SIG-M5 treated with dmso at 0.1 percent for 504 hours (cell line): ENCODE data around the gene HSPBAP1.

Experiments used
- DNase-seq: peaks from one replicate; lab custom pipeline; 2025; ENCODE audit not compliant: unreplicated experiment; lab: John Stamatoyannopoulos, UW

The HSPBAP1 gene

GRCh38 chr3:122793568-122794416 is at the start of gene HSPBAP1:
Gene HSPBAP1, minus strand, starts transcription at chr3:122793831. Its CDS starts 151 bp downstream, at chr3:122793680.
- no peak for DNase-seq

- DNase-seq: no peak
These were observed 42.0 kb upstream of the HSPBAP1 start for GRCh38 chr3:122835590-122835989.

GRCh38 chr3:122828281-122828680 is 34.6 kb upstream of the HSPBAP1 start:
- DNase-seq: no peak

GRCh38 chr3:122826278-122826677 is 32.6 kb upstream of the HSPBAP1 start:
- DNase-seq: no peak

- DNase-seq: no peak
These were observed 31.8 kb upstream of the HSPBAP1 start for GRCh38 chr3:122825460-122825859.

- DNase-seq: no peak
These were observed 31.1 kb upstream of the HSPBAP1 start for GRCh38 chr3:122824465-122825381.

GRCh38 chr3:122816587-122816986 is 23.0 kb upstream of the HSPBAP1 start:
- no peak for DNase-seq

- no peak for DNase-seq
These were observed 17.1 kb upstream of the HSPBAP1 start for GRCh38 chr3:122810734-122811133.

GRCh38 chr3:122803977-122804376 is 10.3 kb upstream of the HSPBAP1 start:
- DNase-seq: no peak

GRCh38 chr3:122802323-122802722 is 8.7 kb upstream of the HSPBAP1 start:
- DNase-seq: no peak

GRCh38 chr3:122800706-122801237 is 7.1 kb upstream of the HSPBAP1 start:
- DNase-seq: peak; percentile 13

- DNase-seq: no peak
These were observed 6.4 kb upstream of the HSPBAP1 start for GRCh38 chr3:122800031-122800430.

- no peak for DNase-seq
These were observed 5.7 kb upstream of the HSPBAP1 start for GRCh38 chr3:122799322-122799721.

- peak; percentile 40 for DNase-seq
These were observed 3.7 kb upstream of the HSPBAP1 start for GRCh38 chr3:122797291-122797690.

GRCh38 chr3:122795674-122796195 is 2.1 kb upstream of the HSPBAP1 start:
- DNase-seq: no peak

- DNase-seq: no peak
These were observed 1.4 kb upstream of the HSPBAP1 start, which contains the start of gene SLC49A4 for GRCh38 chr3:122794779-122795673. Gene SLC49A4, plus strand, starts transcription at chr3:122795069. Its CDS starts 124 bp downstream, at chr3:122795193.

- DNase-seq: no peak
These were observed 800 bp upstream of the HSPBAP1 start for GRCh38 chr3:122794483-122794778.

GRCh38 chr3:122789585-122790273 is 3.9 kb downstream of the HSPBAP1 start:
- no peak for DNase-seq

- no peak for DNase-seq
These were observed 5.8 kb downstream of the HSPBAP1 start for GRCh38 chr3:122787872-122788271.

GRCh38 chr3:122786066-122786465 is 7.6 kb downstream of the HSPBAP1 start:
- no peak for DNase-seq
